Measurements from ENCODE around the gene OVOL3. TPM values are rescaled to one million over a fixed set of nuclear protein-coding genes. Genes with fewer than 3 reads are reported as not detected.

OVOL3 gene
- total and polyA plus RNA-seq, 9 donors: not detected

GRCh38 chr19:36097036-36097435 is 13.9 kb upstream of the OVOL3 start:
- Histone ChIP-seq H3K4me3 (no peak overlapping the region), H3K9me3 (no peaks in the 10 kb centered on the region), H3K27ac (no peak overlapping the region), H3K27me3 (no peaks in the 10 kb centered on the region), H3K4me1 (ENCODE audit: insufficient read depth) (no peaks in the 10 kb centered on the region), H3K36me3 (no peaks in the 10 kb centered on the region)
- TF ChIP-seq CTCF (IDR thresholded peaks at IDR 0.05): no peak
- TF ChIP-seq EP300 (IDR thresholded peaks at IDR 0.05): no peak
- 84 to 92% (median 90%) methylated on average over 6 of the region's 6 CpGs for WGBS, 3 donors
- intact Hi-C loops (cut with DNase I): no loop called here
- no peak for DNase-seq

- Histone ChIP-seq H3K27me3 (no peaks in the 10 kb centered on the region), H3K27ac (no peak overlapping the region), H3K9me3 (no peaks in the 10 kb centered on the region), H3K36me3 (no peaks in the 10 kb centered on the region), H3K4me3 (no peak overlapping the region), H3K4me1 (ENCODE audit: insufficient read depth) (no peaks in the 10 kb centered on the region)
- intact Hi-C loops (cut with DNase I): no loop called here
- DNase-seq: no peak
- WGBS, 3 donors: 82 to 86% (median 84%) methylated on average over 18 to 19 of the region's 19 CpGs
- no peak for TF ChIP-seq CTCF (IDR thresholded peaks at IDR 0.05)
- TF ChIP-seq EP300 (IDR thresholded peaks at IDR 0.05): no peak
- no peak for TF ChIP-seq POLR2A (IDR thresholded peaks at IDR 0.05)
Measured at GRCh38 chr19:36099166-36099785, 11.7 kb upstream of the OVOL3 start.

GRCh38 chr19:36100476-36100875 is 10.5 kb upstream of the OVOL3 start:
- Histone ChIP-seq H3K9me3 (no peaks in the 10 kb centered on the region), H3K27me3 (no peaks in the 10 kb centered on the region), H3K4me1 (ENCODE audit: insufficient read depth) (no peaks in the 10 kb centered on the region), H3K36me3 (no peaks in the 10 kb centered on the region), H3K27ac (no peak overlapping the region), H3K4me3 (no peak overlapping the region)
- DNase-seq: no peak
- intact Hi-C loops (cut with DNase I): no loop called here
- 81 to 97% (median 85%) methylated on average over 4 to 5 of the region's 5 CpGs for WGBS, 3 donors
- no peak for TF ChIP-seq EP300 (IDR thresholded peaks at IDR 0.05)
- TF ChIP-seq POLR2A (IDR thresholded peaks at IDR 0.05): no peak
- TF ChIP-seq CTCF (IDR thresholded peaks at IDR 0.05): no peak

GRCh38 chr19:36101550-36102327 is 9.2 kb upstream of the OVOL3 start:
- WGBS, 3 donors: 82 to 90% (median 85%) methylated on average over 26 to 27 of the region's 27 CpGs
- no peaks in the 10 kb centered on the region for H3K4me1 ChIP-seq (ENCODE audit: insufficient read depth)

More at GRCh38 chr19:36101550-36102327, 9.2 kb upstream of the OVOL3 start:
- no peak for DNase-seq
- TF ChIP-seq POLR2A (IDR thresholded peaks at IDR 0.05): no peak
- no peak for TF ChIP-seq CTCF (IDR thresholded peaks at IDR 0.05)
- TF ChIP-seq EP300 (IDR thresholded peaks at IDR 0.05): no peak
- H3K27me3 ChIP-seq: no peaks in the 10 kb centered on the region
- H3K9me3 ChIP-seq: no peaks in the 10 kb centered on the region
- no peaks in the 10 kb centered on the region for H3K36me3 ChIP-seq
- intact Hi-C loops (cut with DNase I): no loop called here
- no peak overlapping the region for H3K4me3 ChIP-seq
- H3K27ac ChIP-seq: no peak overlapping the region
